GM21526 (cell line): ENCODE data around the gene UBXN6.

Experiments
- ATAC-seq: cut with Tn5 transposase; IDR thresholded peaks from one replicate; pipeline ENCODE4 v1.9.1; 2021; ENCODE audit warnings: moderate library complexity; ENCODE audit not compliant: unreplicated experiment, low FRiP score

The UBXN6 gene

DNA sequence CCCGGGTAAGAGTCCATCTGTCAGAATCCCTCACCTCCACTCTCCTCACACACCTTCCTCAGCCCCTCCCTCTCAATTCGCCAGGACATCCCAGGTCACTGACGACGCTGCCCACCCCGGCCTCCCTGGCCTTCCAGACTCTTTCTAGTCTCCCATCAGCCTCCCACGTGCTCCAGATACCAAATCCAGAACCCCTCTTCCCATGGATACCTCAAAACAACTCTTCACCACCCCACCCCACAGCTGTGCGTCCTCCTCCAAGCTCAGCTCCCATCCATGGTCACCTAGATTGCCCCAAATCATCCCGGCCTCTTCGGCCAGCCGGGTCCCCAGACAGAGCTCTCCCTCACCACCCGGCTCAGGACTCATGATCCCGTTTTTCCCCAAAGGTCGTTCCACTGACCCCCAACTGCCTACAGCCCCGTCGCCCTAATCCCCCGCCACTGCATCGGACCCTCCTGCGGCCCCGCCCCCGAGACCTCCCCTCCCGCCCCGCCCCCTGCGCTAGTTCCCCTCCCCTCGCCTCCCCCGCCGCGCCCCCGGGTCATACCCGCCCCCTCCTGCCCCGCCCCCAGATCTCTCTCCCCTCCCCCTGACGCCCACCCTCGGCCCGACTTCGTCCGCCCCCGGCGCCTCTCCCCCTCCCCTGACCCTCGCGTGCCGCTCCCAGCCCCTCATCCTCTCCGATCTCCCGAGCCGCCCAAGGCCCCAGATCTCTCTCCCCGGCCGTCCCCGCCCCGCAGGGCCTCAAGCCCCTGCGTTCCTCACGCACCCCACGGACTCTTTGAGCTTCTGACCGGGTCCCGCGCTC is 546 bp downstream of the UBXN6 start:
- no peak for ATAC-seq

DNA sequence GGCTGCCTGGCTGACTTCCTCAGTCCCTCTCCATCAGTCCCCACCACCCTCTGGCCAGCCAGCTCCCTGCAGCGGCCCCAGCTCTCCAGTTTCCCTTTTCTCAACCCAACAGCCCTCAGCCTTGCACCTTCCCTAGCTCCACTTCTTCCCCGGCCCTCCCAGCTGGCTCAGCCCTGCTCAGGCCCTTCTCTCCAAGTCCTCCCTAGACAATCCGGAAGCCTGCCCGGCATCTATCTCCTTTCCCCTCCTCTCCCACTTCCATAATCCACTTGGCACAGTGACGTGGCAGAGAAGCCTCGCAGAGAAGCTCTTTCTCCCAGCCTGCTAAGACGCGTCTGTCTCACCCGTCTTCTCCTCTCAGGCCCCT is 1.1 kb downstream of the UBXN6 start:
- no peak for ATAC-seq

DNA sequence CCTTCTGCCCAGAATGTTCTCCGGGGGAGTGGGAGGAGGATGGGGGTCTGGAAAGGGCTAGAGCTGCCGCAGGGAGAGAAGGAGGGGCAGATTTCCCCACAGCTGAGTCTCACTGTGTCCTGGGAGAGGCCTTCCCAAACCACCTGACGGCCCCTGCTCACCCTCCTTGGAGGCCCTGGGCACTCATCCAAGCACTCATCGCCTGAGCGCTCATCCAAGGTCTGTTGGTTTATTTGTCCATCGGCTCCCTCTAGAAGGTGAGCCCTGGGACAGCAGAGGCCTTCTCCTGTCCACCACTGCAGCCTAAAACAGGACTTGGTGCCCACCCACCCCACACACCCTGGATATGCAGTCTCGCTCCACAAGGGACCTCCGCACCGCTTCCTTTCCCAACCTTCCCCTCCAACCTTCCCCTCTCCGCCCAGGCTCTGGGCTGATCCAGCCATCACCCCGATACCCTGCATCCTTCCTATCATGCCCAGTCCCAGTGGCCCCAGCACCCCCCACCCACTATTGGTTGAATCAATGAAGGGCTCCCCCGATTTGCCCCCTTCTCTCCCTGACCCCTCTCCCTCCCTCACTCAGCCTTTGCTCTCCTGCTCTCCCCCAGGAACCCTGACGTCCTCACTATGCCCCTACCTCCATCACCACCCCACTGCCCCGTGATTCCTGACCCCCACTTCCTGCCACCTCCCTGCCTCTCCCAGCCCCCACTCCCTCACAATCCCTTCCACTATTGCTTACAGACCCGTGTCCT is 1.7 kb downstream of the UBXN6 start:
- no peak for ATAC-seq

DNA sequence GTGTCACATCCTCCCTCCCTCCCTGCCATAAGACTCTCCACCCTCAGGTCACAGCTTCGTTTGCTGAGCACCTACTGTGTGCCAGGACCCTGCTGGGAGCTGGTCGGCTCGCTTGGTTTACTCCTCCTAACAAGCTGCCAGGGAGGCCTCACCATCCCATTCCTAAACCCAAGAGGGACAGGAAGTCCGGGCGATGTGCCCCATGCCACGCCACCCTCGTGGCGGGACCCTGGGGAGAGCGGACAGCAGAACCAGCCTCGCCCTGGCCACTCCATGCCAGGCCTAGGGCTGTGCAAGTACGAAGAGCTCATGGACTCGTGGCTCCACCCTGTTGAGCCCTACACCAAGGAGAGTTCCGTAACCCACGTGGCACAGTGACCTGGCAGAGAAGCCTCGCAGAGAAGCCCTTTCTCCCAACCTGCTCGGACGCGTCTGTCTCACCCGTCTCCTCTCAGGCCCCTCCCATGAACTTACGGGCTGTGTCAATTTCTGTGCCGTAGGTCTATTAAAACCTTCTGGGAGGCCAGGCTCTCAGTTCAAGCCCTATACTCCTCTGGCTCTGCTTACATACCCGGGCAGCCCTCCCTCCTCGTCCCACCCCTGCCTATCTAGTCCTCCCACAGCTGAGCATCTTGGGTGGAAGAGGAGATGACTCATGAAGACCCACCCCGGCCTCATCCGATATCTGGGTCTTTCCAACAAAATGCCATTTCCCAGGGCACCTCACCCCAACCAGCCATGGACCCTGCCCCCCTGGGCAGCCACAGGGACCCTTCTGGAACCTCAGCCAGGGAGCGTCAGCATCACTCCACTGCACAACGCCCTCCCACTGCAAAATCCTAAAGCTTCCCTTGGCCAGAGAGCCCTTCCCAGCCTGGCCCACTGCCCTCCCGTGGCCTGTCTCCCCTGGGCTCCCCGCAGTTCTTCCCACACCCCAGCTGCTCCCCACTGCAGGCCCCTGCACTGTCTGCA is 2.6 kb downstream of the UBXN6 start:
- no peak for ATAC-seq

DNA sequence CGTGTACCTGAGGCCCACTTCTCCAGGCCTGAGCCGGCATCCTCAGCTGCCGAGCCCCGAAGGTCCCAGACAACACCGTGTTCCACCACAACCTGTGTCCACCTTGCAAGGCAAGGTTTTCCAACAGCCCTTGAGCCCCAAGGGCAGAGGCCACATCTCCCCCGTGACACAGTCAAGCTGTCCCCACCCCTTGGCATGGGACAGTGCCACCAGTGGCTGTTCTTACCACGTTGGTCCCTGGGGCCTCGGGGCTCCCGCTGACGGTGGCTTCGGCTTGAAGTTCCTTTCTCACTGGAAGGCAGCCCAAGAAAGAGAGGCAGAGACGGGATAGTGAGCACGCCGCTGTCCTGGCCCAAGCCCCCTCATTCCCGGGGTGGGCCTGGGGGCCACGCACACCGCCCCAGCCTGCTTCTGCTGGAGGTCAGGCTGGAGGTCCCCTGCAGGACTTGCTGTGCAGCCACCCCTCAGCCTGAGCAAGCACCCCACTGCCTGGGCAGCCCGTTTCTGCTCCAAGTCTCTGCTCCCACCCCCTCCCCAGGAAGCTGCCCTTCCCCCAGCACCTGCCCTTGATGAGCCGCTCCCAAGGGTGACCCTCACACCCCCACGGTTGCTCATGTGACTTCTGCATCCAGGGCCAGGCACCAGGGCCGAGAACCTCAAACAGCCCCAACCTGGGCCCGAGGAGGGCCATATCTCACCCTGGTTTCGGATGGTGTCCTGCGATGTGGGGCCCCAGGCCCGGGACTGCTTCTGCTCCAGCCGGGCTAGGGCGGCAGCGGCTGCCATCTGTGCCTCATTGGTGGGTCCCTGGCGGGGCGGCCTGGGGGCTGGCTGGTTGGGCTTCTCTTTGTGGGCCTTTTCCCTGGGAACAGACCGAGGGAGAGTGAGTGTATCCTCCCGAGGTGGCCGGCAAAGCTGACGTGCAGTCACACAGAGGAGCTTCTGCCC is 4.1 kb downstream of the UBXN6 start:
- ATAC-seq: no peak

DNA sequence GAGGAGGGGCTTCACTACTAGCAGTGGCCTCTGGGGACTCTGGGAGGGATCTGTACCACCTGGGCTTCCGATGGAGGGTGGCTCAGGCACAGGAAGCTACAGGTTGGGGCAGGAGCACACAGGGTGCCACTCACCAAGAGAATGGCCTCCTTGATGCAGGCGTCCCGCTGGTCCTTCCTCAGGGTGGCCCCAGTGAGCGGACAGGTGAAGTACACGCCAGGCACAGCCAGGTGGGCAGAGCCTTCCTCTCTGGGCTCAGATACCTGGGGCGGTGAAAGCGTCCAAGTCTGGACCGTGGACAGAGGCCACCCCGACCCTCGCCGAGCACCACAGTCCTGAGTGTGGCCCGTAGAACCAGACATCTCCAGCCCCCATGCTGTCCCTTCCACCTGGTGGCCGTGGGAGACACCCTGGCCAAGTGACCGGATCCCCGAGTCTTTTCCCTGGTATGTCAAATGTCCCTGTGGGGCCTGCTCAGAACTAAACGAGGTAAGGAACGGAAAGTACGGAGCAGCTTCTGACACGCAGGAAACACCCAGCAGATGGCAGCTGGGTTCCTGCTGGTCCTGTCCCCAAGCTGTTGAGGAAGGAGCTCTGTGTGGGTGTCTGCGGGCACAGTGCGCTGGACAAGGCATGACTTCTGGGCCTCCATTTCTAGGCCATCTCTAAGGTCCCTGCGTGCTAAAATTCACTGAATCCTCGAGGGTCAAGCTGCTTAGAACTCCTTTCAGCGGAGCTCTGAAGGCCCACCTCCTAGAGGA is 5.2 kb downstream of the UBXN6 start:
- ATAC-seq: no peak

DNA sequence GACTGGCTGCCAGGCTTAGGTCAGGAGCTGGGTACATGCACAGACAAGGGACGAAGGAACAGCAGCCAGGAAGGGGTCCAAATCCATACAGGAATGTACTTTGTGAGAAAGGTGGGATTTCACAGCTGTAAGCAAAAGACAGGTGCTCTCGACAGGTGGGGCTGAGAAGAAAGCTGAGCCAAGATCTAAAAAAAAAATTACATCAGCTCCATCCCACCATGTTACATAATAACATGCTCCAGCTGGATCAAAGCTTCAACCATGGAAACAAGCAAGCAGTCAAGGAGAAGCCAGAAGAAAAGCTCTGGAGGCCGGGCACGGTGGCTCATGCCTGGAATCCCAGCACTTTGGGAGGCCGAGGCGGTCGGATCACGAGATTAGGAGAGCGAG is 8.0 kb downstream of the UBXN6 start:
- ATAC-seq: no peak

DNA sequence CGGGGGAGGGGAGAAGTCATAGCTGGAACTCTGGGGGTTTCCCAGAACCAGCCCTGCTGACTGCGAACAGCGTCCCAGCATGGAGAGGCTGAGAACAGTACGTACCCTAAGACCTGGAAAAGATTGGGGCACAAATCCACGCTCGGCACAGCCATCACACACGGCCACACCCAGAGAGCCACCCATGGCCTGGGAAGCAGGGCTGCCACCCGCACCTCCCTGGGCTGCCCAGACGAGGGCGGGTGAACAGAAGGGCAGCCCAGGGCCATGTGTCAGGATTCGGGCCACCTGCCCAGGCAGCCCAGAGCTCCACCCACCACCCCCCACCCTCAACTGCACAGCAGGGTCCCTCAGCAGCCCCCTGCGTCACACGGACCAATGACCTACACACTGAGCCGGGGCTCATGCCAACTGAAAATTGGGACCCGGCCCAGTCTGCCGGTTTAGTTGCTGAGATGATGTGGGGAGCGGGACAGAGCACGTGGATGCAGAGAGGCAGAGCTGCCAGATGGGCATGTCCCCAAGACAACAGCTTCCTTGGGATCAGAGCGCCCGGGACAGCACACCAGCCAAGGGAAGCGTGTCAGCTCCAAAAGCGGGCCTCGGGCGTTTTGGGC is 8.5 kb downstream of the UBXN6 start:
- ATAC-seq: no peak

DNA sequence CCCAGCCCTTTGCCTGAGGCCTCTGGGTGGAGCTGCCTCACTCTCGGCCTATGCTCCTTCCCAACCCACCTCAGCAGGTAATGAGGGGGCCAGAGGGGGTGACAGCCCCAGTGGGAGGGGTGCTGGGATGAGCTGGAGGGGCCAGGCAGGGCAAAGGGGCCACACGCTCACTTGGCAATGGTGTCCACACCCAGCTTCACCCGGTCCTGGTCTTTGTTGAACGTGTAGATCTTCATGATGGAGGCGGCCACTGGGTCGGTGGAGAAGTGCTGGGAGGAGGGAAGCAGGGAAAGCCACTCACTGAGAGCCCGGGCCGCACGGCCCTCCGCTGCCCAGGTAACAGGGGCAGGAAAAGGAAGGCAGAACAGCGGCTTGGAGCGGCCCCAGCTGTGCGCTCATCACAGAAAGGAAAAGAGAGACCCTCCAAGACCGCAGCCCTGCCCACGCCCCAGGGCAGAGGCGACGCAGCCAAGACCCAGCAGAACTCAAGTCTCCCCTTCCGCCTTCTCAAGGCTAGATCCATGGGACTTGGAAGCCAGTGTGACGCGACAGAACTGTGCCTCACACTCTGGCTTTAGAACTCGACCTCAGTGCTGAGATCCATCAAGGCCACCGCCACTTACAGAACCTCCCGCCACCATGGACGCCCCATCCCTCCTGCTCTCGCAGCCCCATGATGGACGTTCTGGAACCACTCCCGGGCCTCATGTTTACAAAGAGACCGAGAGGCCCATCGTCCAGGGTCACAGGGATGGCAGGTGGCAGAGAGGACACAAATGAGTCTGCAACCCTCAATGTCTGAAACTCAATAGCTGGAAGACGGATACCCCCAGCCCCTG is 9.2 kb downstream of the UBXN6 start:
- no peak for ATAC-seq

DNA sequence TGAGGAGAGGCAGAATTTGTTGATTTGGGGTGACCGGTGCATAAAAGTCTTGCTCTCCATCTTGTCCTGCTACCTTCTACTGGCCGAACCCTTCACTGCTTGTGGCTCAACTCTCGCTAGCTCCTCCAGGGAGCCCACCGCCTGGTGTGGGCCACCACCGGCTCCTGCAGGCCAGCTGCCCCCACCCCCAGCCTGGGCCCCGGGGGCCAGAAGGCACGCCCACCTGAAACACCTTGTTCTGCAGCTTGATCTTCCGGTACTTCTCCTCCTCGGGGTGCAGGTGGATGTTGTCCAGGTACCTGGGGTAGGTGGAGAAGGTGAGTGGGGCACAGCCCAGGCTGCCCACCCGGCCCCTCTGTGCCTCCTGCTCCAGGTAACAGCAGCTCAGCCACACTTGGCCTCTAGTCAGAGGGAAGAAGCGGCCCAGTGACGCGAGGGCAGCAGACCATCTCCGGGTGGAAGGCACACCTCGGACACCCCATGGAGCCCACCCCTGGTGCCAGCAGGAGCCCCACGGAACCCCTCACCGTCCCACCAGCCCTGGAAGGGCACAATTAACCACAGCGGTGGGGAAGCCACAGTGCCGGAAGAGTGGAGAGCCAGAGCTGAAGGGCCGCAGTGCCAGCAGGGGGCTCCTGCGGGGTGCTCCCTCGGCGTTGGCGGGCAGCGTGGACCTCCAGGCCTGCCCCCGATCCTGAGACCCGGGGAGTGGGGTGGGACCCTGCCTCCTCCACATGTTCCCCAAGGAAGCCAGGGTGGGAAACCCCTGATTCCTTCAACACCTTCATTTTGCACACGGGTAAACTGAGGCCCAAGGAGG is 10.1 kb downstream of the UBXN6 start:
- no peak for ATAC-seq

DNA sequence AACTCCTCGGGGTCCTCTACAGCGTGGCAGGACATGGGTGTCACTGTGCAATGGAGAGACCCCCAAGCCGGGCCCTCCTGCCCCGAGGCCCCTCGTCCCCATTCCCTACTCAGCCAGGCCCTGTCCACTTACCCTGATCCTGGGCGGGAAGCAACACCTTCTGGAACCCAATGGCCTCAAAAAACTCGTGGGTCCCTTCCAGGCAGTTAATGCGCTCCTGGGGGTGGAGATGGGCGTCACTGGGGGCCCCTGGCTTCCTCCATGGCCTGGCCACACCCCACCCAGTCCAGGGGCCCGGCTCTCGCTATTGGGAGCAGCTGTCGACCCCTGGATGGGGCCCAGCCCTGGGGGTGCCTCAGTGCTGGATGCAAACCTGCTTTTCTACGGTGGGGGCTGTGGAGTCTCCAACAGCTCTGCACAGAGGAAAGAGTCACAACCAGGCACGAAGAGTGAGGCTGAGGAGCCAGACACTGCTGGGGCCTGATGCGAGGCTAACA is 10.8 kb downstream of the UBXN6 start:
- ATAC-seq: no peak

DNA sequence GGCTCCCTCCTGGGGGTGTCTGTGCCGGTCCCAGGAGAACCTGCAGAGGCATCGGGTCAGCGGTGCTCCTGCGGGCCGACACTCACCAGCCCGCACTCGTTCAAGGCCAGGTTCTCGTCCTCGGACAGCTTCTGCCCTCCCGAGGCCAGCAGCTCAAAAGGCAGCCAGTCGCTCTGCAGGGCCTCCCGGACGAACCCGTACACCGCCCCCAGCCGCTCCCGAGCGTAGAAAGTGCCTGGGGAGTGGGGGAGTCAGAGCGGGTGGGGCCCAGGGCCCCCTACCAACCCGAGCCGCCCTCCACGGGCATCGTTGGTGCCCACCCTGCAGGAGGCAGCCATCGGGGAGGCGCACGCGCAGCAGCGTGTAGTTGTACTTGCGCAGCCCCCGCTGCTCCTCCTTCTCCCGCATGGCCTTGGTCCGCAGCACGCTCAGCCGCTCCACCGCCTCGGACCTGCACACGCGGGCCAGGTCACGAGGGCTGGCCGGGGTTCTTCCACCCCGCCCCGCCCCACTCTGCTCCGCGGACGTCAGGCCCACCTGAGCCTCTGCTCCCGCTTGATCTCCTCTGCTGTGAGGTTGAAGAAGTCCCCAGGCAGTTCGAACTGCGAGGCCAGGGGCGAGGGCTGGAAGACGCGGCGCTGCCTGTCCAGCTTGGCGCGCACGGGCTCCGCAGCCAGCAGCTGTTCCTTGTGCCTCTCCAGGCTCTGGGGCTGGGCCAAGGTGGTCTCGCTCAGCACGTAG is 11.5 kb downstream of the UBXN6 start:
- ATAC-seq: no peak

DNA sequence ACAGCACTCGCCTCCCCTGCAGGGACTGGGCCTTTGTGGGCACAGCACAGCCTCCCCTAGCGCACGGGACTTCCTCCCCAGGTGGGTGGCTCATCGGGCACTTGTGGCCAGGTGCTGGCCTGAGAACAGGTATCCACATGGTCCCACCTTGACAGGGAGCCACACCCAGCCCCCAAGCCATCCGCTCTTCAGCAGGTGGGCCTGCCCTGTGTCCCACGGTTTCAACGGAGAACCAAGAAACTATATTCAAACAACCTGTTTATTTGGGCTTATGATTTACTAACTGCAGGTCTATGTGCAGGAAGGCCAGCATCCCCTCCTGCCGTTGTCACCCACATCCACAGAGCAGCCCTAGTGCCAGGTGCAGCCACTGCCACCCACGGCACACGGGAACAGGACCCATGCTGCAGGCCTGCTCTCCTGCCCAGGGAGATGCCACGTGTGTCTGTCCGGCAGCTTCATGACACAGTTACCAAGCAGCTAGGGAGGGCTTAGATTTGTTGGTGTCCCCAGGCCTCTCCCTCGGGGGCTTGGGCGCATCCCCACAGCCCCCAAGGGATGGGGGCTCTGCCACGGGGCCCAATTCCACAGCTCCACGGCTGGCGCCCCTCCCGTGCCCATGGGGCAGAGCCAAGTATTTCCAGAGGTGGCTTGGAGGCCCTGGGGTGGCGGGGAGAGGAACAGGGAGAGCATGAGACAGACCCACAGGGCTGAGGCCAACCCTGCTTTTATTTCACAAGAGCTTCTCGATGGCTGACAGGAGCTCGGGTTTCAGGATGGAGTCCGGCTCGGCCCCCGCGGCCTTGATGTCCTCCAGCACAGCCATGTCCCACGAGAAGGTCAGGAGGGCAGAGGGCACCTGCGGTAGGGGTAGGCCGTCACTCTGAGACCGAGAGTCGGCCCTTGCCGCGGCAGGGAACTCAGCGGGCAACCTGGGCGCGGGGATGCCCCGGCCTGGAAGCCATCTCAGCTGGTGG is 12.5 kb downstream of the UBXN6 start:
- no peak for ATAC-seq

DNA sequence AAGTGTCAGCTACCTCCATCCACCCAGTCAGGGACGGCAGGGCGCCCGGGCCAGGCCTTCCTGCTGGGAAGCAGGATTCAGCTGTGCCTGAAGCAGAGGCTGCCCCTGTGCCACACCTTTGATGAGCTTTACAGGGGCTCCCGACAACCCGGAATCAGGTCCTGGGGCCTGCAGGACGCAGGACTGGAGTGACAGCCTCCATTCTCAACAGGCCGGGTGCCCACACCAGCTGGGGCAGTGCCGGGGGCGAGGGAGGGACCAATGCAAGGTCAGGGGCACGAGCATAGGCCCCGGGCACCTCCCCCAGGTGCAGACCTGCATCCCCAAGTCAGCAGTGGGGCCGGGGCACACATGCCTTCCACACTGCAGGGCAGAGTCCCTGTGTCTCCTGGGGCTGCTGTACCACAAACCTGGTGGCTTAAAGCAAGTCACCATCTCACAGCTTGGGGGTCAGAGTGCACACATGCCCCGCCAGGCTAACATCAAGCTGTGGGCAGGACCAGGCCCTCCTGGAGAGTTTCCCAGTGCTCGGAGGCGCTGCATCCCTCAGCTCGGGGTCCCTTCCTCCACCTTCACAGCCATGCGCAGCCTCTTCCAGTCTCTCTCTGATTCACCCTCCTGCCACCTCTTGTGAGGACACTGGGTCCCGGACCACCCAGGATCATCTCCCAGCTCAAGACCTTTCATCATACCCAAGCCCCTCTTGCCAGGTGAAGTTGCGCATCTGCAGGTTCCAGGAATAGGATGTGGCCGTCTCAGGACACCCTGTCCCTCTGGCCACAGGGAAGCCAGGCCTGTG is 13.4 kb downstream of the UBXN6 start:
- ATAC-seq: no peak
